ENCODE measurements around the gene ORC2. TPM values are rescaled to one million over a fixed set of nuclear protein-coding genes. Genes with fewer than 3 reads are reported as not detected.

The ORC2 gene
- total RNA-seq (2022; extraction: Qiagen RNA extraction; ENCODE audit: low read depth), result 14.2 to 16.2 TPM (median 14.8 TPM) in 5 replicates

GRCh38 chr2:200963124-200963917, at the start of gene ORC2:
Gene ORC2 (minus strand): TSS chr2:200963660. CDS start chr2:200958123, 5,537 bp downstream.

GRCh38 chr2:200888704-200889625, 74.5 kb downstream of the ORC2 start, which contains the start of the genes NIF3L1 and PPIL3:
Gene NIF3L1 (plus strand): TSS chr2:200889371. CDS start chr2:200891944, 2,573 bp downstream.
Gene PPIL3 (minus strand): TSS chr2:200889077. CDS start chr2:200887615, 1,462 bp downstream.

GRCh38 chr2:200864176-200865034, 99.1 kb downstream of the ORC2 start, which contains the start of gene CLK1:
Gene CLK1 (minus strand): TSS chr2:200864658. CDS start chr2:200861862, 2,796 bp downstream.

Other genes starting within 250 kb of the ORC2 start
- 345 to 728 TPM (median 398 TPM) in 5 replicates for gene BZW1, start 151.8 kb downstream of the ORC2 start, total RNA-seq (2022; extraction: Qiagen RNA extraction; ENCODE audit: low read depth)
- 36.0 to 52.1 TPM (median 41.7 TPM) in 5 replicates for gene CLK1, start 99.0 kb downstream of the ORC2 start, total RNA-seq (2022; extraction: Qiagen RNA extraction; ENCODE audit: low read depth)
- 23.4 to 32.4 TPM (median 26.2 TPM) in 5 replicates for gene PPIL3, start 74.6 kb downstream of the ORC2 start, total RNA-seq (2022; extraction: Qiagen RNA extraction; ENCODE audit: low read depth)
- gene NIF3L1, start 74.3 kb downstream of the ORC2 start, total RNA-seq (2022; extraction: Qiagen RNA extraction; ENCODE audit: low read depth), result 40.6 to 45.8 TPM (median 44.3 TPM) in 5 replicates
- gene HYCC2, start 108.0 kb upstream of the ORC2 start, total RNA-seq (2022; extraction: Qiagen RNA extraction; ENCODE audit: low read depth), result 3.1 to 4.6 TPM (median 3.7 TPM) in 5 replicates
- gene NDUFB3, start 108.3 kb upstream of the ORC2 start, total RNA-seq (2022; extraction: Qiagen RNA extraction; ENCODE audit: low read depth), result 123 to 175 TPM (median 138 TPM) in 5 replicates
- gene CFLAR, start 152.5 kb upstream of the ORC2 start, total RNA-seq (2022; extraction: Qiagen RNA extraction; ENCODE audit: low read depth), result 60.3 to 87.2 TPM (median 73.2 TPM) in 5 replicates
- gene CASP10, start 219.5 kb upstream of the ORC2 start, total RNA-seq (2022; extraction: Qiagen RNA extraction; ENCODE audit: low read depth), result 1.8 to 2.5 TPM (median 2.2 TPM) in 5 replicates

Data from A549 treated with CpdA at 1 μM for 4 hours (cell line).